ENCODE results near the gene ADA.
A peak's percentile ranks its signal among the peaks of the same experiment; 100 is the strongest.

Gene ADA

GRCh38 chr20:44688053-44688625 is 36.6 kb upstream of the ADA start:
- no peak overlapping the region for H3K4me2 ChIP-seq
- no peaks in the 10 kb centered on the region for H3K36me3 ChIP-seq (ENCODE audit: insufficient read depth)
- no peaks in the 10 kb centered on the region for H4K20me1 ChIP-seq (ENCODE audit: insufficient read depth)
- H3K27me3 ChIP-seq (ENCODE audit: insufficient read depth, low read depth) = peaks cover 37% of the 10 kb centered on the region
- TF ChIP-seq CTCF (conservative IDR thresholded peaks at IDR 0.05; ENCODE audit: low read depth, low read length) = no peak
- H3K9ac ChIP-seq = no peak overlapping the region
- peaks cover 22% of the 10 kb centered on the region for H3K4me1 ChIP-seq (ENCODE audit: low read depth, poor library complexity, severe bottlenecking)
- H3K27ac ChIP-seq = no peak overlapping the region
- no peaks in the 10 kb centered on the region for H3K79me2 ChIP-seq (ENCODE audit: insufficient read depth, low read depth)
- no peak overlapping the region for H2AFZ ChIP-seq (ENCODE audit: low read depth)
- no peak overlapping the region for H3K4me3 ChIP-seq (IDR thresholded peaks at IDR 0.05; ENCODE audit: insufficient read depth, low read depth, low read length)

- H3K9ac ChIP-seq = no peak overlapping the region
- no peaks in the 10 kb centered on the region for H4K20me1 ChIP-seq (ENCODE audit: insufficient read depth)
- H3K27me3 ChIP-seq (ENCODE audit: insufficient read depth, low read depth) = peaks cover 25% of the 10 kb centered on the region
- no peak overlapping the region for H2AFZ ChIP-seq (ENCODE audit: low read depth)
- no peak overlapping the region for H3K4me2 ChIP-seq
- no peaks in the 10 kb centered on the region for H3K79me2 ChIP-seq (ENCODE audit: insufficient read depth, low read depth)
- peaks cover 23% of the 10 kb centered on the region for H3K4me1 ChIP-seq (ENCODE audit: low read depth, poor library complexity, severe bottlenecking)
- no peaks in the 10 kb centered on the region for H3K36me3 ChIP-seq (ENCODE audit: insufficient read depth)
- no peak overlapping the region for H3K4me3 ChIP-seq (IDR thresholded peaks at IDR 0.05; ENCODE audit: insufficient read depth, low read depth, low read length)
- H3K27ac ChIP-seq = no peak overlapping the region
- no peak for TF ChIP-seq CTCF (conservative IDR thresholded peaks at IDR 0.05; ENCODE audit: low read depth, low read length)
Observed at GRCh38 chr20:44686934-44687333, 35.4 kb upstream of the ADA start.

- Histone ChIP-seq H3K79me2 (ENCODE audit: insufficient read depth, low read depth) (no peaks in the 10 kb centered on the region), H3K4me2 (no peak overlapping the region), H3K27ac (no peak overlapping the region), H3K9ac (no peak overlapping the region), H3K27me3 (ENCODE audit: insufficient read depth, low read depth) (peaks cover 6% of the 10 kb centered on the region; the same call in 1 of the 2 replicates), H3K4me1 (ENCODE audit: low read depth, poor library complexity, severe bottlenecking) (peaks cover 23% of the 10 kb centered on the region), H3K36me3 (ENCODE audit: insufficient read depth) (no peaks in the 10 kb centered on the region), H3K4me3 (IDR thresholded peaks at IDR 0.05; ENCODE audit: insufficient read depth, low read depth, low read length) (no peak overlapping the region), H4K20me1 (ENCODE audit: insufficient read depth) (no peaks in the 10 kb centered on the region), H2AFZ (ENCODE audit: low read depth) (no peak overlapping the region)
- TF ChIP-seq CTCF (conservative IDR thresholded peaks at IDR 0.05; ENCODE audit: low read depth, low read length) = no peak
Observed at GRCh38 chr20:44684047-44684967, 32.8 kb upstream of the ADA start.

GRCh38 chr20:44683263-44684046 is 32.0 kb upstream of the ADA start:
- no peak overlapping the region for H3K4me3 ChIP-seq (IDR thresholded peaks at IDR 0.05; ENCODE audit: insufficient read depth, low read depth, low read length)
- H3K27ac ChIP-seq = no peak overlapping the region
- H4K20me1 ChIP-seq (ENCODE audit: insufficient read depth) = no peaks in the 10 kb centered on the region
- peaks cover 23% of the 10 kb centered on the region for H3K4me1 ChIP-seq (ENCODE audit: low read depth, poor library complexity, severe bottlenecking)
- H3K27me3 ChIP-seq (ENCODE audit: insufficient read depth, low read depth) = peaks cover 6% of the 10 kb centered on the region; the same call in 1 of the 2 replicates
- no peak overlapping the region for H2AFZ ChIP-seq (ENCODE audit: low read depth)
- H3K4me2 ChIP-seq = no peak overlapping the region
- no peaks in the 10 kb centered on the region for H3K79me2 ChIP-seq (ENCODE audit: insufficient read depth, low read depth)
- no peak overlapping the region for H3K9ac ChIP-seq
- peak; percentile 69 for TF ChIP-seq CTCF (conservative IDR thresholded peaks at IDR 0.05; ENCODE audit: low read depth, low read length)
- no peaks in the 10 kb centered on the region for H3K36me3 ChIP-seq (ENCODE audit: insufficient read depth)

Measured in KMS-11 (cell line).